ENCODE data around the gene DCLK2.

The DCLK2 gene

DNA sequence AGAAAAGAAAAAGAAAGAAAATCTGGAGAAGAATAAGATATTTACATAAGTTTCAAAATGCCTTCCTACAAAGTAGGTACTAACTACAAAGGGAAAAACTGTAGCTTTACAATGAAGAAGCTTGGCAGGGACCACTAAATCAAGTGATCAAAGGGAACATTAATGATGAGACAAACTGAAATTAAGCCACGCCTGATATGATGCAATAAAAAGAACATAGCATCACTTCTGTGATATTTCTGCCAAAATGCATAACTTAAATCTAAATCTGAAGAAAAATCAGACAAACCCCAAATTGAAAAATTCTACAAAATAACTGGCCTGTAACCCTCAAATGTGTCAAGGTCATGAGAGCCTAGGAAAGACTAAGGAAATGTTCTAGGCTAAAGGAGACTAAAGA lies 8.9 kb upstream of the DCLK2 start:
- no peak for DNase-seq (ENCODE audit: low read depth)

DNA sequence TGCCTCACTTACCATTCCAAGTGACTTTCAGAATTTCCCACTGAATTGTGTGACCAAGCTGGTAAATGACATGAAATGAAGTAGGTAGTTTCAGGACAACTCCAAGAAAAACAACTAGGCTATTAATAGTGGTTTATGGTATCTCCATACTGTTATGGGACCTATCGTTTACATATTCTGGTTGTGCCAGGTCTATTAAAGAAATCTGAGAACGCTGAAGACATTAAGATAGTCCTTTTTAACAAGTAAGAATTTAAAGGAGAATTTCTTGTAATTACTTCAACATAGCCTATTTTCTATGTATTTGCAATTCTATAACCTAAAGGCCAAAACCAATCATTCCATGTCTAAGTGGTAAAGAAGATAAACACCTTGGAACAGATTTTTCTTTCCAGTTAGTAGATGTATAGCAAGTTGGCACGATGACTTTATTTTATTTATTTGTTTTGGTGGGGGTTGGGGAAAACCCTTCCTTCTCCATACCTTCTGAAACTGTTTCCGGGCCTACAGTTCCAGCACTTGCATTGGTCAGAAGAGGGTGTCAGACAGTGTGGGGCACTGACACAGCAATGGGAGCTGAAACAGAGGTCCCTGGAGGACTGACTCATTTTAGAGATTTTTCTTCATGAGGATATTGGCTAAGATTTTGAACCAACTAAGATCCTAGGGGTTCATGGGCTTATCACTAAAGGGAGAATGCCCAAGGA lies 7.6 kb upstream of the DCLK2 start:
- DNase-seq (ENCODE audit: low read depth): no peak

DNA sequence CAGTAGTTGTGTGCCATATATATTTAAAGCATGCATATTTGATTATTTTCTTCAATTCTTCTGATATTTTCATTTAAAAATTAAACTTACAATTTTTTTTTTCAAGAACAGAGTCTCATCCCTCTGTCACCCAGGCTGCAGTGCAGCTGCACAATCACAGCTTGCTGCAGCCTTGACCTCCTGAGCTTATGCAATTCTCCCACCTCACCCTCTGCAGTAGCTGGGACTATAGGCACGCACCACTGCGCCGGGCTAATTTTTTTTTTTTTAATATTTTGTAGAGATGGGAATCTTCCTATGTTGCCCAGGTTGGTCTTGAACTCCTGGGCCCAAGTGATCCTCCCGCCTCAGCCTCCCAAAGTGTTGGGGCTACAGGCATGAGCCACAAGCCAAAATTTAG lies 5.8 kb upstream of the DCLK2 start:
- no peak for DNase-seq (ENCODE audit: low read depth)

DNA sequence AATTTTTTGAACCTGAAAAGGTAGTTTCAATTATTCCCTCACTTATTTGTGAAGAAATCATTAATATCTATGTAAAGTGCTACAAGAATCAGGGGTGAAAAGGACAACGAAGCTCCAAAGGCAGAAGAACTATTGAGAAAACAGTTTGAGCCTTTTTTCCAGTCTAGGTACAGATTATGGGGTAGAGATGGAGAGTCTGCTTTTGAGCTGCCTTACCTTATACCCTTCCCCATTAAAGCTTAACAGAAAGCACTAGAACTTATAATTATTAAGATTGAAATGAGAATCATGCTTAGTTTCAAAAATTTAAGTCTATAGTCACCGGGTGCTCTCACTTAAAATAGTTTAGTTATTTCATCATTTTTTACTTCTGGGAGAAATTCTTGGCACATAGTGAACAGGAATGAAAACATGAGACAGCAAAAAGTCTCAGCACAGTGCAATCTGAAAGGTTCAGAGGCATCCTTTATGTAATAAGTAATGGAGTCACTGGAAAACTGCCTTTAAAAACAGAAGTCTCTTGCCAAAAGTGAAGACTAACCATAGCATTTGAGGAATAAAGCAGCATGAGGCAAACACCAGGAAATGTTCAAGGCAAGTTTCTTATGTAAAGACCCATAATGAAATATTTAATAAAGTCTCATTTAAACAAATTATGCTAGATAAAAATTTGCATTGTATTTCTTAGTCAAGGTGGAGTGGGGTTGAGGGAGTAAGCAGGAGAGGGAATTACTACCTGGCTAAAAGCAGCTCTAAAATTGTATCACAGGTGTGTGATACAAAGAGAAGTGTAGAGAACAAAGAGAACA lies 5.1 kb upstream of the DCLK2 start:
- DNase-seq (ENCODE audit: low read depth): peak; percentile 93

DNA sequence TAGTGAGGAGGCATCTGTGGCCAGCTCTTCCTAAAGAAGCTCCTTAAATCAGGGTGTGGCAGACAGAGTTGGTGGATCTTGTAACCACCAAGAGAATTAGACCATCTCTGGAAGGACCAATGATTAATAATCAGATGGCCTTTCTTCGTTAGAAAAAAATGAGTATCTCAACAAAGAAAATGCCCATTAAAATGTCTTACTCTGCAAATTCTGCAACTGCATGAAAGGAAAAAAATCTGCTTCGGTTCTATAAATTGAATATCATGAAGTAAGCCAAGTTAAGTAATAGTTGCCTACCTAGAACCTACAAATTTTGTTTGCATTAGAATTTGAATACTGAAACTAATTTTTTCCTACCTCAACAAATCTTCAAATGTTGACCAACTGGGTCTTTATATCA lies 4.2 kb upstream of the DCLK2 start:
- no peak for DNase-seq (ENCODE audit: low read depth)

DNA sequence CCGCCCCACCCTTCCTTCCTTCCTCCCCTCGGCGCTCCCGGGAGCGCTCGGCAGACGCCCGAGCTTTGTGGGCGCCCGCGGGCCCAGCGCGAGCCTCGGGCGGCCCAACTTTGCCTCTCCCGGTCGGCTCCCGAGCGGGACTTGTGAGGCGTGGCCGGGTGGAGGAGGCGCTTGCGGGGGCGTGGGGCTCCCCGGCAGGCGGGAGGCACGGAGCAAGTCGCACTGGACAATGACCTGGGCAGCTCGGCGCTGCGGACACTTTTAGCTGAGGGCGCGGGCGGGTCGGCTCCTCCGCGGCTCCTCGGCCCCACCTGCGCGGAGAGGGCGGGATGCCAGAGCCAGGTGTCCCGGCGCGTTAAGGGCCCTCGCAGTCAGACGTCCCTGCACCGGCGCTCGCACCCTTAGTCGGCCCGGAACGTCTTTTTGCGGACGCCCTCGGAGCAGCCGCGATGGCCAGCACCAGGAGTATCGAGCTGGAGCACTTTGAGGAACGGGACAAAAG lies 385 bp downstream of the DCLK2 start:
- no peak for DNase-seq (ENCODE audit: low read depth)

DNA sequence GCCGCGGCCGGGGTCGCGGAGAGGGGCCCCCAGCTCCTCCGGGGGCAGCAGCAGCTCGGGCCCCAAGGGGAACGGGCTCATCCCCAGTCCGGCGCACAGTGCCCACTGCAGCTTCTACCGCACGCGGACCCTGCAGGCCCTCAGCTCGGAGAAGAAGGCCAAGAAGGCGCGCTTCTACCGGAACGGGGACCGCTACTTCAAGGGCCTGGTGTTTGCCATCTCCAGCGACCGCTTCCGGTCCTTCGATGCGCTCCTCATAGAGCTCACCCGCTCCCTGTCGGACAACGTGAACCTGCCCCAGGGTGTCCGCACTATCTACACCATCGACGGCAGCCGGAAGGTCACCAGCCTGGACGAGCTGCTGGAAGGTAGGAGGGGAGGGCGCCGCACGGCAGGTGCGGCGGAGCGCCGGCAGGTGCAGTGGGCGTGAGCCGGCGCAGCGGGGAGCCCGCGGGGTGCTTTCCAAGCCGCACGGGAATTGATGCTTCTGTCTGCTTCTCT lies 886 bp downstream of the DCLK2 start:
- DNase-seq (ENCODE audit: low read depth): no peak

DNA sequence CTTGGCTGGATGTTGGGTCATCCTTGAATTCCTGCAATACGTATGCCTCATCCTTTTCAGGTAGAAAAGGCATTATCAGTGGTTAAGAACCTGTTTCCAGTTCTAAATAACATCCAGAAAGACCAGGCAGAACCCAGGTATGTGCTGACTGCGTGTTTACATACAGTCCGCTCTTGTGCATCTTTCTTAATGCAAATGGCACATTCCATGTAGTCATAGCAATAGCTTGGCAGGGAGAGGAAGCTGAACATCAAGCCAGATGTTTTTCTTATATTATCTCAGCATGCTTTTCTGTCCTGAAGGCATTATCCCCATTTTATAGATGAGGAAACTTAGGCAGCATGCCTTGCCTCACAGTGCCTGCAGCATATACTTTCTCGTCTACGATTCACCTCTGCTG lies 2.1 kb downstream of the DCLK2 start:
- peak; percentile 40 for DNase-seq (ENCODE audit: low read depth)

DNA sequence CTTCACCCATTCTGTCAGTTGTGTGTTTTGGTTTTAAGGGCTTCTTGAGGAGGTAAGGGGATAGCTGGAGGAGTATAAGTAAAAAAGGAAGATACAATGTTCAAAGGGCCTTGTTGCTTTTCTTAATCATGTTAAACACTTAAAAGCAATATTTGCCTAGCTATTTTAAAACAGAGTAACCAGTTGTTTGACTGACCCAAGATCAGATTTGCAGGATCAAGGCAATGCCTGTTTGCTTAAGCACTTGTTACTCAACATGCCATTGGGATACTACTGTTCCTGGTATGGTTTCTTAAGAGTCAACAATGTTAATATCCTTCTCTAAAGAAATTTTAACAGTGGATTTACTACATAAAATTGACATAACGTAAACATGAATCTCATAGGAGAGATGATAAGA lies 2.6 kb downstream of the DCLK2 start:
- no peak for DNase-seq (ENCODE audit: low read depth)

DNA sequence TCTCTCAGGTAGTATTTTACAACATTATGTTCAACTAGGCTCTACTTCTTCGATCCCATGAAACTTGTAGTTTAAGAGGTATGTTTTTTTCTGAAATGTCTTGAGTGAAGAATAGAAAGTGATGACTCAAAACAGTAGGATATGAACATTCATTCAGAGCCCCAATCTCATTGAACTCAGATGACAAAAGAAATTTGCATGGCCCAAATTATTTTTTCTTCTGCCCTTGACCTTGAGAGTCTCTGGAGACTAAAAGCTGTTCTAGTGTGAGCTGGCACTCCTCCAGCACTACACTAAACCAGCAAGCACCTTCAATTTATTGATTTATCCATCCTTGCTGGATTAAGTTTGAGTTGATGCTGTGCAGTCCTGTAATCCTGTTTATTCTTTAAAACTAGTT lies 4.0 kb downstream of the DCLK2 start:
- no peak for DNase-seq (ENCODE audit: low read depth)

DNA sequence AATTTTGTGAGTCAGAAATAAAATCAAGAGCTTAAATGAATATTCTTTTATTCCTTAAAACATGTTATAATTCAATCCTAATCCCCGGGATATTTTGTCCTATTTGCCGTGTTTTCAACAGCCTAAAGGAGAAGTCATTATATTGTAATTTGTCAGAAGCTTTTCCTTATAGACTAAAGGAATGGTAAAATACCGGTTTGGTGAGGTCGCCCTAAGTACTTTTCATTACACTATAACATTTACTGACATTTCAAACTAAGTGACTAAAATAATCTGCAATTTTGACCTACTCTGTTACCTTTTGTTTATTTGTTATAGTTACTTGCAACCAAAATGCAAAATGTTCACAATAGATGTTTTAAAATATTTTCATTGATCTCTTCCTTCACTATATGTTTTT lies 8.8 kb downstream of the DCLK2 start:
- no peak for DNase-seq (ENCODE audit: low read depth)

DNA sequence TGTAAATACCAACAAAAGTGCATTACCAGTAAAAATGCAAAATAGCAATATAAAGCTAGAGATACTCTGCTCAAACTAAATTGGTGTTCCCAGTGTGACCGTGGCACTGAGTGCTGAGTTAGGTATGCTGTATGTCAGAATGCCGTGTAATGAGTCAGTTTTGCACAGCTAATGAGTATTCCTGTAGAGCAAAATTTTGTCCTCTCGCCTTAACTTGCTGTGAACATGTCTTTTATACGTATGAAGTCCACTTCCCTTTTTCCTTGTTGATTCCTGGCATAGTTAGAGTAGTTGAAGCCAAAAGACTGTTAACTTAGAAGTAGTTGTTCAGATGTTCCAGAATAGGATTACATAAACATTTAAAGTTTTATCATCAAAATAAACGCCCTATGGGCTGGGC lies 11.5 kb downstream of the DCLK2 start:
- DNase-seq (ENCODE audit: low read depth): no peak

DNA sequence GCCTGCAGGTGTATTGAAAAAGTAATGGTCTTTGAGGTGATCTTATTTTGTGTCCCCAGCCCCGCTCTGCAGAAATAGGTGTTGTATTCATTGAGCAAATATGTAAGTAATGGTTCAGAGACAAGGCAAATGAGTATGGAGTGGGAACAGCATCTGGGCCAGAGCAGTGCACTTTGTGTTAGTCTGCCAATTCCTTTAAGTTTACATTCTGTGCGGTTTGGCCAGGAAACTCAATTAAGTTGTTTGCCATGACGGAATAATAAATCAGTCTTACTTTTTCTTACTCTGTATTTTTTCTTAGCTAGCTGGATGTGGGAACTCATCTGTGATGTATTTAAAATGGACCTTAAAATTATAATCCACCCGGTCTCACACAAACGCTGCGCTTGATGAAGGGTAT lies 12.6 kb downstream of the DCLK2 start:
- peak; percentile 45 for DNase-seq (ENCODE audit: low read depth)

DNA sequence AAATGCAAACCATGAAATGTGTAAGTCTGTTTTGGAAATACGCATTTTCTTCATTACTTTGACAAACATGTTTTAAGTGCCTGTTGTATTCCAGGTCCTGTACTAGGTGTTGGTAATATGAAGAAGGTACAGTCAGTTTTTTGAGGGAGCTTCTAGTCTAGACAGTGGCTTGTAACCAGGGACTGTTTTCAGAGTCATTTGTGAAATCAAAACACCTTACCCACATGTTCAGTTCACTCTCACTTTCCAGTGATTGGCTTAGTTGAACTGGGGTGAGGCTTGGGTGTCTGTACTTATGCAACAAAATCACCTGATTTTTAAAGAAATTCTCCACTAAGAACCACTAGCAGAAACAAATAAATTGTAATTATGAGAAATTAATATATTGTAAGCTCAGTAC lies 16.4 kb downstream of the DCLK2 start:
- DNase-seq (ENCODE audit: low read depth): no peak

DNA sequence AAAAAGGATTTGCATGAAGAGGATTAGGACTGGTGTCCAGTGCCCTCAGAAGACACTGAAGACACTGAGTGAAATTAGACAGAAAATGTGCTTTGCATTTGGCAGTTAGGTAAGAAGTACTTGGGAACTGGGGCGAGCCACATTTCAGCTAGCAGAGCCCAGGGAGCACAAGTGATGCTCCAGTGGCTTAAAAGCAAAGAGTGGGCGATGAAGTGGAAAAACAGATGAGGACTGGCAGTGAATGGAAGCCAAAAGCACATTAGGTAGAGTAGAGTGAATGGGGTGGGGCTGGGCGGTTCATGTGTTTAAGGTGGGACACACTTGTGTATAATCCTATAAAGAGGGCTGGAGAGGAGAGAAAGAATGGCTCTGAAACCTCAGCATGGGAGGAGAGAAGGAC lies 18.4 kb downstream of the DCLK2 start:
- DNase-seq (ENCODE audit: low read depth): no peak

DNA sequence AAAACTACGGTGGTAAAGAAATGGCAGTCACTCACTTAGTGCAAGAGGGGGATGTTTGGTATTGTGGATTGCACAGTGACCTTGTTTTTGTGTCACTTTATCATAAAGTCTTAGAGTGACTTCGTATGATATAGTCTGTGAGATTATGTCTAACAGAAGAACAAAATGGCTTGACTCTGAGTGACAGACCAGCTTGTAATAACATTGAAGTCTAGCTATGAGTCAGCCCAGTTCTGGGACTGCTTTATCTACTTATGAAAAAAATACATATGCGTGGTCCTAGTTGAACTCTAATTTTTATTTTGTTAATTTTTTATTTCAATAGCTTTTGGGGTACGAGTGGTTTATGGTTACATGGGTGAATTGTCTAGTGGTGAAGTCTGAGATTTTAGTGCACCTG lies 20.0 kb downstream of the DCLK2 start:
- no peak for DNase-seq (ENCODE audit: low read depth)

DNA sequence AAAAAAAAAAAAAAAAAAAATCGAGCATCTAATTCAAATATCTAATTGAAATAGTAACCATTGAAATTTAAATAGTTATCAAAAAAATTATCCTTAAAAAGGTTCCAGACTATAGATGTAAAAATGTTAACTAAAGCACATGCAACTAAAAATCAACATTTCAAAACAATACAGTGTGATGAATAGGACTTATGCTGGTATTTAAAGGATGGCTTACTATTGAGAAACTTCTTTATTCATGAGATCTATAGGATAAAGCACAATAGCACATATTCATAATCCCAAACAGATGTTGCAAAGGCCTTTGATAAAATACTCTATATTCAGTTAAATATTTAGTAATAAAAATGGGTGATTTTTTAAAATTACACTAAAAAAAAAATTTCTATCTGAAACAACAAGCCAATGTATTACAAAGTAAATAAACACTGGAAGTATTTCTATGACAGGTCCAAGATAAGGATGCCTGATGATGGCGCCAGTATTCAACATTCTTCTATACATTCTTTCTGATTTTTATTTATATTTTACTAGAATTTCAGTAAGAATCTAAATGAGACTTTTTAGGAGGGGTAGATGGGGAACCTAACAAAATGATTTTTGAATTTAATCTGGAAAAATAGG lies 26.3 kb downstream of the DCLK2 start:
- no peak for DNase-seq (ENCODE audit: low read depth)

DNA sequence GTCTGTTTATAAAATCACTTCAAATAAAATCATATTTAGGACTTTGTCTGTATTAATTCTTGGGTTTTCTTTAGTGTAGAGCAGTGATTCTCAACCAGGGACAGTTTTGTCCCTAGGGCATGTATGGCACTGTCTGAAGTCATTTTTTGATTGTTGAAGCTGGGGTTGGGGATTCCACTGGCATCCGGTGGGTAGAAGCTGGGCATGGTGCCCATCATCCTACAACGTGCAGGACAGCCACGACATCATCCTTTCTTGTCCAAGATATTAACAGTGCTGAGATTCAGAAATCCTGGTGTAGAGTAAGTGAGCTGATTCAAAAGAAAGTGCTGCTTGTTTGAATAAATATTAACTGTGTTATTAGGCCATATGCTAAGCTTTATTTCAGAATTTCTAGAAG lies 28.6 kb downstream of the DCLK2 start:
- DNase-seq (ENCODE audit: low read depth): no peak

DNA sequence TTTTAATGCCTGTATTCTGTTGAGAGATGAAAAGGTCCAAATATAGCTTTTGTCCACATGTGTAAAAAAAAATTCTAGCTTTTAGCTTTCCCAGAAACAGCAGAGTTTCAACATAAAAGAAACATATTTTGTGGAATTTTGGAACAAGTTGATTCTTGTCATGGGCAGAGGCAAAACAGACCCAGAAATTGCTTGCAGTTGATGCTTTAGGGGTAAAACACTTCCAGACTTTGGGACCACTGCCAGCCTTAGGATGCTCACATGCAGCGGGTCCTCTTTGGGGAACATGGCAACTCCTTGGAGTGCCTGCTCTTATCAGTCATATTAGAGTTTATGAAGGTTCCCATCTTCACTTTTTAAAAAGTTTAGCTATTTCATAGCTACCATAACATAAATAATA lies 30.4 kb downstream of the DCLK2 start:
- no peak for DNase-seq (ENCODE audit: low read depth)

DNA sequence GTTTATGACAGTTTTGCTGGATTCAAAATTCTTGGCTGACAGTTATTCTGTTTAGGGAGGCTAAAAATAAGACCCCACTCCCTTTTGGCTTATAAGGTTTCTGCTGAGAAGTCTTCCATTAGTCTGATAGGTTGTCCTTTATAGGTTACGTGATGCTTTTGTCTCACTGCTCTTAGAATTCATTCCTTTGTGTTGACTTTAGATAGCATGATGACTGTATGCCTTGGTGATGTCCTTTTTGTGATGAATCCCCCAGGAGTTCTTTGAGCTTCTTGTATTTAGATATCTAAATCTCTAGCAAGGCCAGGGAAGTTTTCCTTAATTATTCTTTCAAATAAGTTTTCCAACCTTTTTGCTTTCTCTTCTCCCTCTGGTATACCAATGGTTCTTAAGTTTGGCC lies 36.4 kb downstream of the DCLK2 start:
- DNase-seq (ENCODE audit: low read depth): no peak

DNA sequence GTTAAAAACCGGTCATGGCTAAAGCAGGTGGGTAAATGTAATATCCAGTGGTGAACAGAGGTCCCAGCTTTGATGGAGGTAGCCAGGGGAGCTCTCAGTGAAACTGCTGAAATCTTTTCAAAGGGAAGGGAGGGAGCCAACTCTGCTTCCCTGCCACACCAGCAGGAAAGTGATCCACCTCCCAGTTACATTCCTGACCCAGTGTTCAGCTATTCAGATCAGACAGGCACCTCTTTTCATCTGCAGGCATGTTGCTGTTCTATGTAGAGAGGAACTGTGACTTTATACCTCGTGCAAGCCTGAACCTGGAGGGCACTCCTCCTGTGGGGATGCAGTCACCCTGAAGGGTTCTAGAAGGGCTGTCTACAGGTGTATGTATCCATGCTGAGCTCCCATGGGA lies 37.6 kb downstream of the DCLK2 start:
- no peak for DNase-seq (ENCODE audit: low read depth)

DNA sequence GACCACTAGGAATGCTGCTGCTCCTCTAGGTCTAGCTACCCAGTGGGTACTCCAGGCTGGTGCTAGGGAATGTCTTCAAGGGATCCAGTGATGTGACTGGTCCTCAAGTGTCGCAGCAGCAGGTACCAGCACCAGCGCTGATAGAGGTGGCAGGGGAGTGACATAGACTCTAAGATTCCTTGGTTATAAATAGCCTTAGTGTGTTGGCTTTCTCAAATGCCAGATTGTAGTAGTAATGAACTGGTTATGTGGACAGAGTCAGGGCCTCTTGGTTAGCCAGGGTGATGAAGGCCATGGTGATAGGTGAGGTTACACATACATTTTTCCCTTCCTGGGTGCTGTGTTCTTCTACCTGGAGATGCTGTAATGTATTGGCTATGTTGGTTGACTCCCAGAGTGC lies 38.3 kb downstream of the DCLK2 start:
- DNase-seq (ENCODE audit: low read depth): no peak

DNA sequence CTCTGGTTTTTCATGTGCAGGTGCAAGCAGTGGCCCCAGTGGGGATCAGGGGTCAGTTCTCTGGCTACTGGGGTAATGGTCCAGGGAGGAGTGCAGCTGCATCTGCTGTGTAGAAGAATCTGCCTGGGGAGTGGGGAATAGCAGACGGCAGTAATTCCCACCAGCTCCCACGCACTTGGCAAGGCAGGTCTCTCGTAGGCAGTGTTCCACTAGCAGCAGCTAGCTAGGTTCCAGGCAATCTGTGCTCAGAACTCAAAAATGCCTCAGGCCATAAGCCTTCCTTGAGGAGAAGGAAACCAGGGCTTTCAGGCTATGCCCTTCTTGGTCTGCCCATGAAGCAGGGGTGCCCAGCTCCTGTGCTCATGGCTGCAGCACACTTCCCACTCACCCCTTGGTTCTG lies 38.8 kb downstream of the DCLK2 start:
- DNase-seq (ENCODE audit: low read depth): no peak

Data from fibroblast of the conjunctiva (primary cell).